IMR-90 (cell line): ENCODE results near the gene RUFY2. TPM values are rescaled to one million over a fixed set of nuclear protein-coding genes. Genes with fewer than 3 reads are reported as not detected.

Source experiments
- ATAC-seq: fragments of 200-7000 bp; cut with Tn5 transposase; 2 replicates; pipeline ENCODE4 v1.9.1; 2020; ENCODE audit warnings: low read depth, mild to moderate bottlenecking, moderate library complexity
- BruUV-seq: library from RNA; stranded (reverse); fragments of 400-500 nt; replicated peaks from 2 replicates; lab custom pipeline; 2021; lab: Mats Ljungman, UMichigan
- CTCF ChIA-PET: fragments of 300-600 bp; formaldehyde crosslinking; extraction: SDS; loops from one replicate; lab custom pipeline; 2021; ENCODE audit warnings: antibody characterized with exemption; lab: Yijun Ruan, JAX
- POLR2A ChIA-PET: fragments of 300-600 bp; sonication (Branson Sonifier 250); formaldehyde crosslinking; loops from one replicate; lab custom pipeline; 2022; ENCODE audit warnings: antibody characterized with exemption; ENCODE audit not compliant: unreplicated experiment; lab: Charles Lee
- DNase-seq: peaks from one replicate; pipeline ENCODE4 v3.0.0; 2013
- H2AFZ ChIP-seq: replicated peaks from 2 replicates; pipeline ENCODE3; 2013; ENCODE audit warnings: low read length, mild to moderate bottlenecking; ENCODE audit not compliant: poor library complexity
- H2AK5ac ChIP-seq: 2 replicates; pipeline ENCODE4 v1.6.1; 2013; ENCODE audit warnings: low read depth, low read length, inconsistent platforms
- H2AK9ac ChIP-seq: replicated peaks from 2 replicates; pipeline ENCODE3; 2013; ENCODE audit warnings: mild to moderate bottlenecking, low read depth, low read length, moderate library complexity; ENCODE audit not compliant: poor library complexity
- H2BK120ac ChIP-seq: 2 replicates; pipeline ENCODE4 v1.6.1; 2013; ENCODE audit warnings: low read depth, low read length, inconsistent platforms
- H2BK15ac ChIP-seq: 3 replicates; pipeline ENCODE4 v1.6.1; 2013; ENCODE audit warnings: low read depth, low read length, inconsistent platforms
- H2BK20ac ChIP-seq: 2 replicates; pipeline ENCODE4 v1.6.1; 2013; ENCODE audit warnings: low read depth, mild to moderate bottlenecking, inconsistent platforms, low read length, moderate library complexity
- H2BK5ac ChIP-seq: 2 replicates; pipeline ENCODE4 v1.6.1; 2013; ENCODE audit warnings: mild to moderate bottlenecking, low read depth, low read length, inconsistent platforms; ENCODE audit not compliant: poor library complexity, severe bottlenecking
- H3K14ac ChIP-seq: replicated peaks from 2 replicates; pipeline ENCODE4 v1.6.1; 2013; ENCODE audit warnings: low read depth, low read length, inconsistent platforms
- H3K18ac ChIP-seq: 2 replicates; pipeline ENCODE4 v1.6.1; 2013; ENCODE audit warnings: low read depth, low read length, control low read depth
- H3K23ac ChIP-seq: 2 replicates; pipeline ENCODE4 v1.6.1; 2013; ENCODE audit warnings: low read depth, low read length, inconsistent platforms
- H3K27ac ChIP-seq: 2 replicates; pipeline ENCODE4 v1.5.1; 2013; ENCODE audit warnings: mild to moderate bottlenecking, control low read depth, low read length; ENCODE audit not compliant: insufficient read depth
- H3K27me3 ChIP-seq: 2 replicates; pipeline ENCODE4 v1.6.1; 2013; ENCODE audit warnings: low read length; ENCODE audit not compliant: control insufficient read depth, insufficient read depth
- H3K36me3 ChIP-seq: 2 replicates; pipeline ENCODE4 v1.6.1; 2013; ENCODE audit warnings: low read length, mixed read lengths; ENCODE audit not compliant: control insufficient read depth, insufficient read depth
- H3K4ac ChIP-seq: 2 replicates; pipeline ENCODE4 v1.6.1; 2013; ENCODE audit warnings: low read depth, low read length, inconsistent platforms
- H3K4me1 ChIP-seq: 2 replicates; pipeline ENCODE4 v1.6.1; 2013; ENCODE audit warnings: low read length, mixed read lengths; ENCODE audit not compliant: control insufficient read depth, insufficient read depth
- H3K4me2 ChIP-seq: 2 replicates; pipeline ENCODE4 v1.6.1; 2013; ENCODE audit warnings: low read depth, mild to moderate bottlenecking, control low read depth, low read length, moderate library complexity
- H3K4me3 ChIP-seq: 2 replicates; pipeline ENCODE4 v1.5.1; 2013; ENCODE audit warnings: low read depth, mild to moderate bottlenecking, control low read depth, low read length, moderate library complexity; ENCODE audit not compliant: insufficient read depth
- H3K56ac ChIP-seq: 2 replicates; pipeline ENCODE4 v1.6.1; 2013; ENCODE audit warnings: low read length, inconsistent platforms; ENCODE audit not compliant: insufficient read depth; ENCODE audit errors: extremely low read depth
- H3K79me1 ChIP-seq, 2 experiments: 2 replicates each; pipeline ENCODE4 v1.6.1; 2013; ENCODE audit warnings: low read length in 2 of 2, inconsistent platforms in 1 of 2, low read depth in 1 of 2
- H3K9ac ChIP-seq: 2 replicates; pipeline ENCODE4 v1.6.1; 2013; ENCODE audit warnings: low read depth, low read length, control low read depth
- H3K9me1 ChIP-seq: 2 replicates; pipeline ENCODE4 v1.6.1; 2013; ENCODE audit warnings: low read length, inconsistent platforms; ENCODE audit not compliant: insufficient read depth
- H3K9me3 ChIP-seq: 2 replicates; pipeline ENCODE4 v1.6.1; 2013; ENCODE audit warnings: low read length; ENCODE audit not compliant: control insufficient read depth, insufficient read depth
- H4K20me1 ChIP-seq: 2 replicates; pipeline ENCODE4 v1.6.1; 2013; ENCODE audit warnings: low read length, inconsistent platforms; ENCODE audit not compliant: insufficient read depth
- H4K5ac ChIP-seq: 2 replicates; pipeline ENCODE4 v1.6.1; 2013; ENCODE audit warnings: mild to moderate bottlenecking, low read depth, low read length, control low read depth
- H4K8ac ChIP-seq, 2 experiments: 2 replicates each; pipeline ENCODE4 v1.6.1; 2013; ENCODE audit warnings: low read depth in 2 of 2, low read length in 2 of 2, control low read depth in 1 of 2, inconsistent platforms in 1 of 2
- H4K91ac ChIP-seq: 2 replicates; pipeline ENCODE4 v1.6.1; 2013; ENCODE audit warnings: low read depth, low read length, inconsistent platforms; ENCODE audit not compliant: insufficient read depth
- CEBPB ChIP-seq: IDR thresholded peaks from 2 replicates; pipeline ENCODE4 v1.6.1; 2012; ENCODE audit warnings: low read depth, low read length, improper control_type of control experiment
- CHD1 ChIP-seq: IDR thresholded peaks from 2 replicates; pipeline ENCODE4 v1.6.1; 2012; ENCODE audit warnings: low read depth, low read length, improper control_type of control experiment
- POLR2A ChIP-seq: IDR thresholded peaks from 2 replicates; pipeline ENCODE4 v1.6.1; 2012; ENCODE audit warnings: mild to moderate bottlenecking, low read depth, low read length
- RAD21 ChIP-seq: IDR thresholded peaks from 2 replicates; pipeline ENCODE4 v1.6.1; 2012; ENCODE audit warnings: low read length, improper control_type of control experiment
- RCOR1 ChIP-seq: IDR thresholded peaks from 2 replicates; pipeline ENCODE4 v1.6.1; 2012; ENCODE audit warnings: mild to moderate bottlenecking, low read length, improper control_type of control experiment; ENCODE audit not compliant: insufficient replicate concordance
- RFX5 ChIP-seq: IDR thresholded peaks from 2 replicates; pipeline ENCODE4 v1.8.0; 2012; ENCODE audit warnings: low read depth, mild to moderate bottlenecking, low read length, moderate library complexity
- WGBS, 2 experiments: methylation state at CpG; one replicate each; pipeline versions ENCODE4 v1.1.5 to v1.1.7; 2013; ENCODE audit warnings: missing lambda C conversion rate in 2 of 2; ENCODE audit not compliant: insufficient read length in 1 of 2; ENCODE audit errors: extremely low coverage in 2 of 2; 5-methylcytosine and 5-hydroxymethylcytosine counted together
- dilution Hi-C: fragments of 300-500 bp; cut with HindIII; formaldehyde crosslinking; loops from one replicate; pipeline ENCODE4 v1.14.3; 2018; ENCODE audit warnings: low sequenced_read_pairs; ENCODE audit not compliant: unreplicated experiment
- in situ Hi-C: fragments of 300-500 bp; cut with MboI; formaldehyde crosslinking; loops from 3 replicates; pipeline ENCODE4 v1.14.3; 2019; ENCODE audit warnings: low sequenced_read_pairs, inconsistent platforms, mixed read lengths
- intact Hi-C: fragments of 100-400 bp; cut with micrococcal nuclease; formaldehyde crosslinking; loops from 2 replicates; pipeline ENCODE4 v1.10.0; 2022
- polyA plus RNA-seq, 3 experiments: library from polyadenylated mRNA; depleted of rRNA; stranded (reverse); fragments of >200 nt; gene quantifications; 2 replicates each; pipeline ENCODE4 v1.2.3, GENCODE V29; 2012; ENCODE audit warnings: low replicate concordance in 1 of 3
- total RNA-seq: library from RNA; depleted of rRNA; stranded (reverse); fragments of >200 nt; gene quantifications from 2 replicates; pipeline ENCODE4 v1.2.3, GENCODE V29; 2012

The RUFY2 gene
- total and polyA plus RNA-seq, 2 of the 4 experiments (the other 2 are of a cell fraction) = 6.7 to 6.8 TPM

- ATAC-seq (no peak), DNase-seq (no peak)
- Histone ChIP-seq H3K4me2 (no peak overlapping the region), H3K56ac (no peak overlapping the region), H4K5ac (no peak overlapping the region), H2AK5ac (no peak overlapping the region), H3K18ac (no peak overlapping the region), H4K91ac (no peak overlapping the region), H2BK5ac (no peak overlapping the region), H3K27me3 (no peaks in the 10 kb centered on the region), H3K9me1 (0 out of 2 replicates have a peak, but pooled peaks cover 3% of the 10 kb centered on the region), H2BK120ac (no peak overlapping the region), H3K9me3 (no peaks in the 10 kb centered on the region), H3K4ac (no peak overlapping the region), H3K36me3 (peaks cover 2% of the 10 kb centered on the region; the same call in 1 of the 2 replicates), H3K79me1 (no peaks in the 10 kb centered on the region), H4K20me1 (no peaks in the 10 kb centered on the region), H3K23ac (no peak overlapping the region), H3K9ac (no peak overlapping the region), H2BK20ac (no peak overlapping the region), H3K4me3 (no peak overlapping the region), H2AFZ (no peak overlapping the region), H2BK15ac (no peak overlapping the region), H2AK9ac (no peak overlapping the region), H3K14ac (no peak overlapping the region), H3K27ac (no peak overlapping the region), H4K8ac (no peak overlapping the region), H3K4me1 (no peaks in the 10 kb centered on the region)
- TF ChIP-seq RFX5 (no peak), CHD1 (no peak), RAD21 (no peak), RCOR1 (no peak), CEBPB (no peak), POLR2A (no peak)
- ChIA-PET CTCF (no interaction called here), POLR2A (no interaction called here)
- dilution Hi-C loops = no loop called here
- no TSS peak for BruUV-seq
- no CpG with 5 or more reads among the region's 5 CpGs for WGBS, 2 experiments
- intact Hi-C loops = no loop called here
- in situ Hi-C loops = no loop called here
Observed at GRCh38 chr10:68423522-68423921, 16.4 kb upstream of the RUFY2 start.
